Bronchial epithelial cell (primary cell): ENCODE results near the gene ACP6. TPM values are rescaled to one million over a fixed set of nuclear protein-coding genes. Genes with fewer than 3 reads are reported as not detected.

Source experiments
- DNase-seq: peaks from one replicate; pipeline ENCODE4 v3.0.0-alpha.2; 2010; ENCODE audit warnings: low read depth
- FAIRE-seq: peaks from 2 replicates; lab custom pipeline; 2011; peaks lifted over from hg19 to GRCh38; lab: Jason Lieb, UNC
- H3K27me3 ChIP-seq: 2 replicates; pipeline ENCODE4 v1.5.1; 2011; ENCODE audit warnings: low read length; ENCODE audit not compliant: control insufficient read depth, insufficient read depth
- H3K36me3 ChIP-seq: 2 replicates; pipeline ENCODE4 v1.5.1; 2011; ENCODE audit warnings: low read length; ENCODE audit not compliant: control insufficient read depth, insufficient read depth
- H3K4me3 ChIP-seq: 2 replicates; pipeline ENCODE4 v1.5.1; 2011; ENCODE audit warnings: mild to moderate bottlenecking, low read depth, low read length, control low read depth
- CTCF ChIP-seq: IDR thresholded peaks from 2 replicates; pipeline ENCODE4 v1.5.1; 2011; ENCODE audit warnings: mild to moderate bottlenecking, moderate library complexity, low read length, control low read depth, inconsistent platforms; ENCODE audit not compliant: insufficient read depth, severe bottlenecking
- total RNA-seq: library from RNA; depleted of rRNA; stranded (reverse); fragments of >200 nt; gene quantifications from 2 replicates; pipeline ENCODE4 v1.2.1, GENCODE V29; 2014

Gene ACP6
- total RNA-seq, 1 donor from 2014 or later = 6.6 TPM

GRCh38 chr1:147636314-147636713 is 34.0 kb downstream of the ACP6 start:
- peaks cover 2% of the 10 kb centered on the region for H3K36me3 ChIP-seq
- H3K27me3 ChIP-seq = no peaks in the 10 kb centered on the region
- no peak for DNase-seq
- no peak for FAIRE-seq
- TF ChIP-seq CTCF = no peak
- H3K4me3 ChIP-seq = no peak overlapping the region

GRCh38 chr1:147635342-147635741 is 35.0 kb downstream of the ACP6 start:
- H3K4me3 ChIP-seq = no peak overlapping the region
- peaks cover 2% of the 10 kb centered on the region for H3K36me3 ChIP-seq
- DNase-seq (no peak), FAIRE-seq (no peak)
- H3K27me3 ChIP-seq = no peaks in the 10 kb centered on the region
- TF ChIP-seq CTCF = no peak

- FAIRE-seq (no peak), DNase-seq (no peak)
- TF ChIP-seq CTCF = no peak
- no peaks in the 10 kb centered on the region for H3K27me3 ChIP-seq
- peaks cover 2% of the 10 kb centered on the region for H3K36me3 ChIP-seq
- H3K4me3 ChIP-seq = no peak overlapping the region
Observed at GRCh38 chr1:147634645-147635044, 35.7 kb downstream of the ACP6 start.

- Histone ChIP-seq H3K27me3 (no peaks in the 10 kb centered on the region), H3K4me3 (no peak overlapping the region), H3K36me3 (peaks cover 2% of the 10 kb centered on the region)
- DNase-seq (no peak), FAIRE-seq (no peak)
- TF ChIP-seq CTCF = no peak
Observed at GRCh38 chr1:147633759-147634158, 36.6 kb downstream of the ACP6 start.

- Histone ChIP-seq H3K36me3 (peaks cover 2% of the 10 kb centered on the region), H3K4me3 (no peak overlapping the region), H3K27me3 (no peaks in the 10 kb centered on the region)
- TF ChIP-seq CTCF = no peak
- no peak for FAIRE-seq
- no peak for DNase-seq
Observed at GRCh38 chr1:147631839-147632238, 38.5 kb downstream of the ACP6 start.

- DNase-seq = no peak
- H3K27me3 ChIP-seq = no peaks in the 10 kb centered on the region
- FAIRE-seq = no peak
- no peak for TF ChIP-seq CTCF
- no peak overlapping the region for H3K4me3 ChIP-seq
- peaks cover 2% of the 10 kb centered on the region for H3K36me3 ChIP-seq
Observed at GRCh38 chr1:147630447-147630846, 39.9 kb downstream of the ACP6 start.
